GM19023 (cell line): Measurements from ENCODE around the gene TBC1D26.
"Not testable (repeated sequence)": the region's sequence is repeated elsewhere in the genome, so short reads cannot be mapped to it uniquely, and the experiment has no call there.

Experiments
- ATAC-seq: cut with Tn5 transposase; IDR thresholded peaks from one replicate; pipeline ENCODE4 v1.9.1; 2021; ENCODE audit warnings: mild to moderate bottlenecking, moderate library complexity; ENCODE audit not compliant: unreplicated experiment

TBC1D26 gene

DNA sequence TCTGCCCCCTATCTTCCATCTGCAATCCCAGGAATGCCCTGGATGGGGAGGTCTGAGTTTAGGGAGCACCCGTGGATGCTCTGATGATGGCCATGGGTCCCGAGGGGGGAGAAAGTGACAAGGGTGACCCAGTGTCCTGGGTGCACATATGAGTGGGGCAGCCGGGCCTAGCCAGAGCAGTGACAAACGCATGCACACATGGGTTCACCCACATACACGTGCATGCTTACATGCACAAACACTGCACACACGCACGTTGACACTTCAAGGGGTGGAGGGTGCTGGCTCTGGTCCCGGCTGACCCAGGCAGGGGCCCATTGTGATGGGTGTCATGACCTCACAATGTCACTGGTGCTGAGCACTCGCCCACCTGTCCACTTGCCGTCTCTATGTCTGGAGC is at the start of gene TBC1D26:
Gene TBC1D26, plus strand, starts transcription at position 384 of the 400 bp plus-strand sequence. CDS start 3,066 bp downstream, outside the sequence.
- ATAC-seq = not testable (repeated sequence)

- not testable (repeated sequence) for ATAC-seq
Observed at GRCh38 chr17:15683135-15683534, 48.9 kb upstream of the TBC1D26 start.

- ATAC-seq = peak; percentile 88
Observed at GRCh38 chr17:15683824-15684478, 48.1 kb upstream of the TBC1D26 start, which contains the start of gene TRIM16. Gene TRIM16 (minus strand): TSS chr17:15684311. CDS start chr17:15651609, 32,702 bp downstream.

DNA sequence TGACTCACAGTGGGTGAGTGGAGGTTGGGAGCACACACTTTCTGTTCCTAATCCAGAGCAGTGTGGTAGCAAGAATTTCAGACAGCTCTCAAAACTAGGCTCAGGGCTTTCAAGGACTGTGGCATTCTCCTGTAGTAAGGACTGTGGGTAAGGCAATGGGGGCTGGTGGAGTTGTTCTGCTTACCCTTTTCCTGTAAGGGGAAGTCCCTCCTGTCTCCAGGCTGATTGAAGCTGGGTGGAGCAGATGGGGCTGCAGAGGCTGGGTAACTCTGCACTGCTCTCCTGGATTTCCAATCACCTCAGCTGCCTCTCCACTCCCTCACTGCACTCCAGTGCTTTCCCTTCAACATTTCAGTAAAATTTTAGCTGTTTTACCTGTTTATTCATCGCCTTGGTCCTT is 44.6 kb upstream of the TBC1D26 start:
- ATAC-seq = not testable (repeated sequence)

DNA sequence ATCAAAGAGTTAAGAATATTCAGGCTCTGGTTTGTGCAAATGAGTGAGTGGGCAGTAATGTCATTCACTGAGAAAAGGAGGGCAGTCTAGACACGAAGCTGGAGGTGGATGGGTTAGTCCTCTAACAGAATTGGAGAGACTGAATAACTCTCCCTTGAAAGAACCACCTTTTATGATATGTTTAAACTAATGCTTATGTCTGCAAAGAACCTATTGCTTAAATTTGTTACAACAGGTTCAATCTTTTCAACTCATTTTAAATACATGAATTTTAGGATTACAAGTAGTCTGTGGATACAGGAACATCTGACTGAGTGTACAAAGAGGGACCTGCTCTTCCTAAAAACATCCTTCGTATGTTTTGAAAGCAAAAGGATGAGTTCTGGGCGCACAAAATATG is 33.1 kb upstream of the TBC1D26 start:
- ATAC-seq = not testable (repeated sequence)

DNA sequence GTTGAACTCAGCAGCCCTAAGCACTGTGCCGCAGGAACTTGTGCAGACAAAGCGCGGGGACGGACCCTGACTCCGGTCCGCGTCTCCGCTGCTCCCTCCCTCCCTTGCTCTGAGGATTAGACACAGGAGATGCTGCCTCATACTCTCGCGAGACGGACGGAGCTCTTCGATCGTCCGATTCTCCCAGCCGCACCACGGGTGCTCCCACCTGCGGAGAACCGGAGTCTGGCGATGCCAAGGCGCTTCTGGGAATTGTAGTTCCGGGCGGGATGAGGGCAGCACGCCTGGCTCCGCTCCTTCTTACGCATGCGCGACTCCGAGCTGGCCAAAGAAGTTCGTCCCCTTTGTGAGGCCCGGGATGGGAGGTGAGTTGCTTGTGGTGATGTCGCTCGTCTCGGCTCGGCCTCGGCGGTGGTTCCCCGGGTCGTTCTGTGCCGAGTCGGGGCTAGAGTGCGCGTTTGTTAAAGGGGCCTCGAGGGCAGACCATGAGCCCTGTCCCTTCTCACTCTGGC is 32.6 kb upstream of the TBC1D26 start, which contains the start of gene ZNF286A:
Gene ZNF286A, plus strand, starts transcription at position 340 of the 512 bp plus-strand sequence. CDS start 578 bp downstream, outside the sequence.
- ATAC-seq = peak; percentile 97

DNA sequence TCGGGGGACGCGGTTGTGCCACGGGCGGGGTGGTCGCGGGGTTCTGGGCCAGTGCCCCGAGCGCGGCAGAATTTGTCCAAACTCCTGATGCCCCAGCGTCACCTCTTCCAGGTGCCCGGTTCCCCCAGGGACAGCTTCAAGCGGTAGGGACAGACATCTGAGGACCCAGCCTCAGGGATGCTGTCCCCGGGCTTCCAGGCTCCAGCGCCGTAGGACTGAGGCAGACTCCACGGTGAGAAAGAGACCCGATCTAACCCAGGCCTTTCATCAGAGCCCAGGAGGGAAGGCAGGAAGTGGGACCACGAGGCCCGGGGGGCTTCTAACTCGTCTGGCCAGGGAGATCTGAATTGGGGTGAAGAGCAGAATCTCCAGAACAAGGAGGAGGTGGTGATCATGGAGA is 32.1 kb upstream of the TBC1D26 start:
- ATAC-seq = peak; percentile 6

GRCh38 chr17:15704239-15704638 is 27.8 kb upstream of the TBC1D26 start:
- ATAC-seq = not testable (repeated sequence)

DNA sequence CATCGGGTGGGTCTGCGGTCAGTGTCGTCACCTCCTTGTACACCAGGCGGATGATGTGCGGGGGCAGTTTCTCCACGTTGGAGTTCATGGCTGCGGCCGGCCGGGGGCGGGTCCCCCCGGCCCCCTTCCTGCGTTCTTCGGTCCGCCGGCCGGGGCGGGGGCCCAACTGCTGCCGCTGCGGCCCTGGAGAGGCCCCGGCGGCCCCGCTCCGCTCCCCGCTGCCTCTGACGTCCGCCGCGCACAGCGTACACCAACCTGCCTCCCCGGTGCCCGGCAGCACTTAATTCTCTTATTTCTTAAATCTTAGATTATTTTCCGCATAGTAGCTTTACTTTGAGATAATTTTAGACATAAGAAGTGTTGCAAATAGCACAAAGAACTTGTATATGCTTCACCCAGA is 27.3 kb upstream of the TBC1D26 start:
- not testable (repeated sequence) for ATAC-seq

DNA sequence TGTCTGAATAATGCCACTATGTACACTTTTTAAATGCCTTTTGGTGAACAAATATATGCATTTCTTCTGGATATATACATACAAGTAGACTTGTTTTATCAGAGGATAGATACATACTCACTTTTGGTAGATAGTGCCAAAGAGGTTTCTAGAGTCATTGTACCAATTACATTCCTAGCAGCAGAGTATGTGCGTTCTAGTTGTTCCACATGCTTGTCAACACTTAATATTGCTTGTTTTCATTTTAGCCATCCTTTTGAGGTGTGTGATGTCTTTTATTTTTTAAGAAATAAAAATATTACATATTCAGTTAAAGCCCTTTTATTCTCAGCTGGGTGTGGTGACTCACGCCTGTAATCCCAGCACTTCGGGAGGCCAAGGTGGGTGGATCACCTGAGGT is 23.2 kb upstream of the TBC1D26 start:
- not testable (repeated sequence) for ATAC-seq

- not testable (repeated sequence) for ATAC-seq
Observed at GRCh38 chr17:15716601-15717563, 15.2 kb upstream of the TBC1D26 start.

DNA sequence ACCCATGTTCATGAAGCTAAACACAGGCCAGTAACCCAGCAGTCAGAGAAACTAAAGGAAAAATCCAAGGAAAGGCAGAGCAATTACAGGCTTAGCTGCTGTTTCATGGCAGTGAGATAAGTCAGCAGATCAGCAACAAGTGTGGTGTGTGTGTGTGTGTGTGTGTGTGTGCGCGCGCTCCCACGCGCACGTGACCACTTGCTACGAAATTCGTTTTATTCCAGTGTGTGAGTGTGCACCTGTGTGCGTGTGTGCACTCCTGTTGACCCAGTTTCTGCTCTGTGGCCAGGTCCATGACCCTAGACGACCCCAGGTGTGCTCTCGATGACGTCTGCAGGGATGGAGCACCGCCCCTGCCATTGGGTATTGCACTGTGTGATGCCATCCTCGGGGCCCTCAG is 1.5 kb upstream of the TBC1D26 start:
- ATAC-seq = not testable (repeated sequence)

DNA sequence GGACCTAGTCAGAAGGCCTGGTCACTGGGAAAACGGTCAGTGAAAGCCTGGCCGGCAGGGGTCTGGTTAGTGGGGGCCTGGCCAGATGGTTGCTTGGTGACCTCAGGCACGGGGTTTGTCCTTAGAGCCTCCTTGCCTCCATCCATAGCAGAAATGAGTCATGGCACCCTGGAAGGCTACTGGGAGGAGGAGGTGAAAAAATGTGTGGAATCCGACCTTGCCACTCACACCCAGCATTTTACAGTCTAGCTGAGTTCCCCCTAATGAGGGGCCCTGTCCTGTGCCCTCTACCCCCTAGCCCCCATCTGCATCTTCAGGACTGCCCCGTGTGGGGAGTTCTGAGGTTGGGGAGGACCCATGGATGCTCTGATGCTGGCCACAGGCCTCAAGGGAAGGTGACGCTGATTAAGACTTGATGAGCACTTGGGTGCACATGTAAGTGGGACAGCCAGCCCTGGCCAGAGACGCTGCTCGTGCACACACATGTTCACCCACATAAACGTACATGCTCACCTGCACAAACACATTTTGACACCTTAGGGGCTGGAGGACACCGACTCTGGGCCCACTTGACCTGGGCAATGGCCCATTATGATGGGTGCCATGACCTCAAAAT is 1.2 kb downstream of the TBC1D26 start:
- not testable (repeated sequence) for ATAC-seq

DNA sequence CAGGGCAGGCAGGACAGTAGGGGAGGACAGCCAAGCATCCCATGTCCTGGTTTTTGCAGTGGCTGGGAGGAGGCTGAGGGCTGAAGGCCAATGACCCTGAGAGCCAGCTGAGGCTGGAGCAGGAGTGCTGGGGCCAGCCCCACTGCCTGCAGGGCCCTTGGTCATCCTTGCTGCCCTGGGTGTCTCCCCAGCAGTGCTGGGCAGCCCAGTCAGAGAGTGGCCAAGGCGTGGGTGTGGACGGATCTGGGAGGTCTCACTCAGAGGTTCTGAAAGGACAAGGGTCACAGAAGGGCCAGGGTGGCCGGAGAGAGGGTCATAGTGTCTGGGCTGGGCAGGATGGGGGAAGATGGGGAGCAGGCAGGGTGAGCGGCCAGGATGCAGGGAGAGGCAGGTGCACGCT is 4.5 kb downstream of the TBC1D26 start:
- ATAC-seq = not testable (repeated sequence)

DNA sequence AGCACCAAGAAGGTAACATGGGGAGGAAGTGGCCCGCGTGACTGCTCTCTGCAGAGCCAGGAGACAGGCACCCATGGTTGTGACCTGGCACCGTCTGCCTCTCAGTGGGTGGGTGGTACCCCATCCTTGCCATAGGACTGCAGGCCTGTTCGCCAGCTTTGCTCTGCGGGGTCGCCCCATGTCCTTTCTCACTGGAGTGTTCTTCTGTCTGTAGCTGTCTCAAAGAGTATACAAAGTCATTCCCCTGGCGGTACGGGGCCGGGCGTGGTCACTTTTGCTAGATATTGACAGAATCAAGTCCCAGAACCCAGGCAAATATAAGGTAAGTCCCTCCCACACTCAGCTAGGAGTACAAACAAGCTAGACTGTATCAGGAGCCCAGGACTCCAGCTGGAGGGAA is 6.0 kb downstream of the TBC1D26 start:
- ATAC-seq = no peak

DNA sequence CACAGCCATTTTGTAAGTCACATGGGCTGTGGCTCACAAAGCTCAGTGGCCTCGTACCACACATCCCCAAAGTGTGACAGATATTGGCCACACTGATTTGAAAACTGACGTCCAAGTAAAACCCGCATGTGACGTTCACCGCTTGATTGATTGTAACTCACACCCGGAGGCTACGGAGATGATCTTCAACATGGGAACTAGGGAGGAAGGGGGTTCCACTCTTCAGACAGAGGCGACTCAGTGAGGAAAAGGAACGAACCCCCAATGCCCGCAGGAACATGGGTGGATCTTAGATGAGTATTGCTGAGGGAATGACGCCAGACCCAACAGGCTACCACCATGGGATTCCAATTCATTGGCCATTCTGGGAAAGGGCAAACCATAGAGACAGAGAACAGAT is 7.2 kb downstream of the TBC1D26 start:
- ATAC-seq = not testable (repeated sequence)

DNA sequence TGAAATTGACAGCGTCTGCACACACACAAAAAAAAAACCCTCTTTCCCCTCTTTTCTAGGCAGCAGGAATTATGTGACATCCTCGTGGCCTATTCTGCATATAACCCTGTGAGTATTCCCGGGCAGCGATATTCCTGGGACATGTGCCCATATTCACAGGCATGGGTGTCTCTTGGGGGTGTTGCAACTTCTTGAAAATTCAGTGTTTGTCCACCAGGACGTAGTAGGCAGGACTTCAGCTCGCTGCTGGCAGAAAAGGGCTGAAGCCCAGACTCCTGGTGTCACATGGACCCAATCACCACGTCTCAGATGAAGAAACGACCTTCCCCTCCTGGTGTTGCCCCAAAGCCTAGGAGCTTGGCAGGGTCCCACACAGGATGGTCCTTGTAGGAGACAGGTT is 8.0 kb downstream of the TBC1D26 start:
- not testable (repeated sequence) for ATAC-seq

DNA sequence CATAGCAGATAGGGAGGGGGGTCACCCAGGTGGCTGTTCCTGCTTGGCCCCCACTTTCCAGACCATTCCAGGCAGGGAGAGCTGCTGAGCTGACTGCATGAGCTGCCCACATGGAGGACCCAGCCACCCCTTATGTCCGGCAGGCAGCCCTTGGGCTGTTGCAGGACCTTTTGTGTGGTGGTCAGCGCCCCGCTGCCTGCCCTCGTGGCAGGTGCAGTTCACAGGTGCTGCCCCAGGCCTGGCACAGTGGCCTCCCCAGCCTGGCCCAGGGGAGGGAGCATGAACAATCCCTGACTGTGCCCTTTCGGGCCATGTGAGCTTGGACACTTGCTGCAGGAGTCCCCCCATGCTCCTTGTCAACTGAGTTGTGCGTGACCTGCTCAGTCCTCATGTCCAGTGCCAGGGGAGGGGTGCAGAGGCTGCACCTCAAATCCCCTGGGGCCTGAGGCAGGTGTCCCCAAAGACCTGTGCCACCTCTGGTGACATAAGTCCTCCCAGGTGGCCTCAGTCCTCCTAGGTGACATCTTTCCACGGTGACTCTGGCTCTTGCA is 8.6 kb downstream of the TBC1D26 start:
- ATAC-seq = no peak

DNA sequence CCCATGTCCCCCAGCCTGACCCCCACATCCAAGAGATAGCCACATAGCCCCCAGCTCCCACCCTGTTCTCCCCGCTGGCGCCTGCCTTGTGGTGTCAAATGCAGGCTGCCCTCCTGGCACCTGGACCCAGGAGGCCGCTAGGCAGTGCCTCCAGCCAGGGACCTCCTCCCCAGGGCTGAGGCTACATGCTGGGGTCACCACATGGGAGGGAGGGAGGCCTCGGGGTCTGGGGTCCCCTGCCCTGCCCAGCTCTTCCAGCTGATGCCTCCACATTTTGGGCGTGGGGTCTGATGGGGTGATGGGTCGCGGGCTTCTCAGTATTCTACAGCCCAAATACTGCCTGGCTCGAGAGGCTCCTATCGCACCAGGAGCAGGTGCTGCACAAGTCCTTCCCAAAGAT is 9.5 kb downstream of the TBC1D26 start:
- ATAC-seq = no peak

GRCh38 chr17:15742051-15742795 is 10.1 kb downstream of the TBC1D26 start:
- no peak for ATAC-seq
